Measurements from ENCODE around the gene CLCNKA.

The CLCNKA gene

DNA sequence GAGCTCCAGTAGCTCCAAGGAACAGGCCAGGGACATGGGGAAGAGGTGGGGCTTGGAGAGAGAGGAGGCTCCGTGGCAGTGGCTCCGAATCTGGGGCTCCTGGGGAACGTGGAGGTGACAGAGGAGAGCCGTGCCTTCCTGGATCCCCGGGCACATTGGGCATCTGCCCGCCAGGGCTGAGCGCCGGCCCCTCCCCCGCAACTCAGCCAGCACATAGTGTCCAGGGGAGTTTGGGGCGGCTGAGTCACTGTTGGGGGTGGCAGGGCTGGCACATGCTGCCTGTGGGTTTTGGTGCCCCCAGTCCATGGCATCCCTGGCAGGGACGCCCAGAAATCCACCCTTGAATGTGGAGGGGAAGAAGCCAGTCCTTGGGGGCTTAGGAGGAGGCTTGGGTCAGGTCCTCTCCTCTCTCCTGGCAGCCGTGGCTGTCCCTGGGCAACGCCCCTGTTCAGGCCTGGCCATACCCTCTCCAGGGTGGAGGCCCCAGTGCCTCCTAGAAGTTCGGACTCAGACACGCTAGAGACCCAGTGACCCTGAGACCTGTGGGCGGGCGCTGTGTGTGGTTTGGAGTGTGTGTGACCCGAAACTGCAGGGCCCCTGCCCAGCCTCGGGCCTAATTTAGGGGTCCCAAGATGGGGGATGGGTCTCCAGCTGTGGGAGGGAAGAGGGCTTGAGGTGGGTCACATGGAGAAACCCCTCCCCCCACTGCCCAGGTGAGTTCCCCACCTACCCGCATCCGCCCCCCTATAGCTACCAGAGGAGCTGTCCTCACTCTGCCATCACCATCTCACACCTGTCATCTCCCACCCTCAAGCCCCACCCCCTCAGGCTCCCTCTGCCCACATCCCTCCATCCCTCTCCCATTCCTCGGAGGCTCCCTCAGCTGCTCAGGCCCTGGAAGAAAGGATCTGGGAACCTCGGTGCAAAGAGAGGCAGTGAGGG is 5.6 kb upstream of the CLCNKA start:
- peak overlapping the region; percentile 30 for H3K4me2 ChIP-seq (ENCODE audit: low read length)
- no peak overlapping the region for H3K9ac ChIP-seq
- TF ChIP-seq, protein P1, sequence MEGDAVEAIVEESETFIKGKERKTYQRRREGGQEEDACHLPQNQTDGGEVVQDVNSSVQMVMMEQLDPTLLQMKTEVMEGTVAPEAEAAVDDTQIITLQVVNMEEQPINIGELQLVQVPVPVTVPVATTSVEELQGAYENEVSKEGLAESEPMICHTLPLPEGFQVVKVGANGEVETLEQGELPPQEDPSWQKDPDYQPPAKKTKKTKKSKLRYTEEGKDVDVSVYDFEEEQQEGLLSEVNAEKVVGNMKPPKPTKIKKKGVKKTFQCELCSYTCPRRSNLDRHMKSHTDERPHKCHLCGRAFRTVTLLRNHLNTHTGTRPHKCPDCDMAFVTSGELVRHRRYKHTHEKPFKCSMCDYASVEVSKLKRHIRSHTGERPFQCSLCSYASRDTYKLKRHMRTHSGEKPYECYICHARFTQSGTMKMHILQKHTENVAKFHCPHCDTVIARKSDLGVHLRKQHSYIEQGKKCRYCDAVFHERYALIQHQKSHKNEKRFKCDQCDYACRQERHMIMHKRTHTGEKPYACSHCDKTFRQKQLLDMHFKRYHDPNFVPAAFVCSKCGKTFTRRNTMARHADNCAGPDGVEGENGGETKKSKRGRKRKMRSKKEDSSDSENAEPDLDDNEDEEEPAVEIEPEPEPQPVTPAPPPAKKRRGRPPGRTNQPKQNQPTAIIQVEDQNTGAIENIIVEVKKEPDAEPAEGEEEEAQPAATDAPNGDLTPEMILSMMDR (IDR thresholded peaks at IDR 0.05) = no peak
- no peaks in the 10 kb centered on the region for H3K27me3 ChIP-seq (ENCODE audit: control insufficient read depth, insufficient read depth, low read length)
- no peak overlapping the region for H3K4me3 ChIP-seq (ENCODE audit: low read depth, low read length)
- H3K9me3 ChIP-seq (ENCODE audit: control insufficient read depth, low read length) = no peaks in the 10 kb centered on the region
- no peaks in the 10 kb centered on the region for H3K79me2 ChIP-seq
- H2AFZ ChIP-seq = no peak overlapping the region
- peaks cover 45% of the 10 kb centered on the region for H3K4me1 ChIP-seq
- H3K36me3 ChIP-seq (ENCODE audit: control insufficient read depth, insufficient read depth, low read length) = no peaks in the 10 kb centered on the region
- H3K27ac ChIP-seq = peak overlapping the region; percentile 99

DNA sequence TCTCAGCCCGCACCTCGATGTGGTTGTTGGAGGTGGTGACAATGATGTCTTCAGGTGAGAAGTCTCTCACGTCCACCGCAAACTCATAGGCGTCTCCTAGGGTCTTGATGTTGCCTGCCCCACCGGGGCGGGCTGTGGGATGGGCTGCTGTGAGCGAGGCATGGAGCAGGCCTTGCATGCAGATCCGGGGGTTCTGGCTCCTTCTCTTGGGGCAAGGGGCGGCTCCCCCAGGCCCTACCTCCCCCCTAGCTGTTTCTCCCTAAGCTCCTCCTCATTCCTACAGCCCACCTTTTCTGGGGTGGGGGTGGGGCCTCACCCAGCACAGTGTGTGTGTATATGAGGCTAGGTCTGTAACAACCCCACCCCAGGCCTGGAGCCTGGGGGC is 4.8 kb upstream of the CLCNKA start:
- Histone ChIP-seq H3K27me3 (ENCODE audit: control insufficient read depth, insufficient read depth, low read length) (no peaks in the 10 kb centered on the region), H3K4me3 (ENCODE audit: low read depth, low read length) (no peak overlapping the region), H3K36me3 (ENCODE audit: control insufficient read depth, insufficient read depth, low read length) (no peaks in the 10 kb centered on the region), H3K4me2 (ENCODE audit: low read length) (peak overlapping the region; percentile 24), H3K4me1 (peaks cover 45% of the 10 kb centered on the region), H3K79me2 (no peaks in the 10 kb centered on the region), H2AFZ (no peak overlapping the region), H3K9ac (no peak overlapping the region), H3K9me3 (ENCODE audit: control insufficient read depth, low read length) (no peaks in the 10 kb centered on the region), H3K27ac (peak overlapping the region; percentile 99)
- TF ChIP-seq, protein P1 (IDR thresholded peaks at IDR 0.05) = no peak

DNA sequence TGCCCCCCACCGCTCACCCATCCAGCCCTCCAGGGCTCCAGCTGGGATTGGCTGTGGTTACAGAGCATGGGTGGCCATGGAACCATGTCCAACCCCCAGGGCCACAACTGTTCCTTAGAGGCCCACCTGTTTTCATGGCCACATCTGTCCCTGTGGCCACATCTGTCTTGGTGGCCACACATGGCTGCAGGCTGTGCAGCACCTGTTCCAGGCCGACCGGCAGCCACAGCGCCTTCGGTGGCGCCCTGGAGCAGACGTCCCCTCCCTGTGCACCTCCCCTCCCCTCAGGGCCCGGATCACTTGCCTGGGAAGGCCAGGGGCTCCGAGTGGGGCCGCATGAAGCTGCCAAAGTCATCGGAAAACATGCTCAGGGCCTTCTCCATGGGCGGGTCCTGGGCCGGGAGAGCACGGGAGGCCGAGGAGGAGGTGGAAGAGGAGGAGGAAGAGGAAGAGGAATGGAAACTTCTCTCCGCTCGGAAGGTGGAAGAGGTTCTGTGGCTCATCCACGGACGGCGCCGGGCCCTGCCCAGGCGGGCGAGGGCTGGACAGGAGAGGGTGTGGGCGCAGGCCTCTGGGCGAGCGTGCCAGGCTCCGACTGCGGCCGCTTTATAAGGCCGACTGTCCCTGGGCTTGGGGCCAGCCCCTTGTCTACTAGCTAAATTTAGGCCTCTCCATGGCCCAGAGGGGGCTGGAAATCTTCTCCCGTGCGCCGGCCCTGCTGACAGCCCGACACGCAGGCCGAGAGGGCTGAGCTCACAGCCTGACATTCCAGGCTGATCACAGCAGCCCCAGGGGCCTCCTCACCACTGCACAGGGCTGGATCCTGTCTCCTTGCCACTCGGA is 4.2 kb upstream of the CLCNKA start, which contains the start of gene HSPB7:
Gene HSPB7, minus strand, starts transcription at position 583 of the 843 bp plus-strand sequence. Its CDS starts 80 bp downstream, at position 503.
- Histone ChIP-seq H3K9ac (peak within 1 kb of the TSS; percentile 28), H3K27ac (peak within 1 kb of the TSS; percentile 99), H3K36me3 (ENCODE audit: control insufficient read depth, insufficient read depth, low read length) (no peaks in the 10 kb centered on the region), H2AFZ (peak within 1 kb of the TSS; percentile 75), H3K4me2 (ENCODE audit: low read length) (peak within 1 kb of the TSS; percentile 24), H3K79me2 (no peaks in the 10 kb centered on the region), H3K4me3 (ENCODE audit: low read depth, low read length) (no peak within 1 kb of the TSS), H3K27me3 (ENCODE audit: control insufficient read depth, insufficient read depth, low read length) (no peaks in the 10 kb centered on the region), H3K9me3 (ENCODE audit: control insufficient read depth, low read length) (no peaks in the 10 kb centered on the region), H3K4me1 (peaks cover 44% of the 10 kb centered on the region)
- TF ChIP-seq, protein P1 (IDR thresholded peaks at IDR 0.05) = no peak

DNA sequence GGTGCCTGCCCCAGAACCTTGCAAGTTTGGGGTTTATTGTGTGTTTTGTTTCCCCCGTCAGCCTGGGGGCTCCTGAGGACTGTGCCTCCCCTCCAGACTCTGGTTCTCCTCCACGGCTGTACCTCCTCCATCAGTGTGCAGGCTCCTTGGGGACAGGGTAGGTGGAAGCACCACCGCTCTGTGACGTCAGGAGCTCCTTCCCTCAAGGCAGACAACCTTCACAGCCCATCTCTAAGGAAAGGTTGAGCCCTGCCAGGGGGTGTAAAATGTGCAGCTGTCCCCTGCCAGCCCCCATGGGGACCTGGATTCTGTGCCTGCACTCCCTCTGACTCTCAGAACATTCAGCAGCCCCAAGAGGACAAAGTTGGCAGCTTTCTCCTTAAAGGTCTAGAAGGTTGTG is 3.5 kb upstream of the CLCNKA start:
- H3K9ac ChIP-seq = no peak overlapping the region
- peak overlapping the region; percentile 75 for H2AFZ ChIP-seq
- H3K79me2 ChIP-seq = no peaks in the 10 kb centered on the region
- peak overlapping the region; percentile 99 for H3K27ac ChIP-seq
- H3K4me2 ChIP-seq (ENCODE audit: low read length) = no peak overlapping the region
- no peak overlapping the region for H3K4me3 ChIP-seq (ENCODE audit: low read depth, low read length)
- peaks cover 50% of the 10 kb centered on the region for H3K4me1 ChIP-seq
- H3K36me3 ChIP-seq (ENCODE audit: control insufficient read depth, insufficient read depth, low read length) = no peaks in the 10 kb centered on the region
- TF ChIP-seq, protein P1 (IDR thresholded peaks at IDR 0.05) = no peak
- no peaks in the 10 kb centered on the region for H3K9me3 ChIP-seq (ENCODE audit: control insufficient read depth, low read length)
- H3K27me3 ChIP-seq (ENCODE audit: control insufficient read depth, insufficient read depth, low read length) = no peaks in the 10 kb centered on the region

Data from parathyroid adenoma (tissue), 2 donors.